ENCODE results near the gene ERBB4.

The ERBB4 gene

DNA sequence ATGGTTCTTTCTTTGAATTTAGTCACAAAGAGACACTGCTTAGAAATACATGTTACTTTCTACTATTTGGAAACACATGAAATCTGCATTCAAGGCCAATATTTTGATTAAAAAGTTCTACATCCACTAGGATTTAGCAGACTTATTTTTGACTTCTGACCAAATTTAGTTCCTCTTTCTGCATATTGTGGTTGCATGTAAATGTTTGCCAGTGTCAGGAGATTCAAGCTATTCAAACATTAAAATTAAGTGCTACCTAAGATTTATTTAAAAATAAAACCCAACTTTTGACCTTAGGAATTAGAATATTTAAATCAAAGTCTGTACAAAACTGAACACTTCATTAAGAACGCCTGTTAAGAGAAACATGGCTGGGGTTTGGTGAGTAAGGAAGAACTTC is 1091.1 kb downstream of the ERBB4 start:
- DNase-seq (ENCODE audit: low read depth) = no peak
- no peak overlapping the region for H3K4me3 ChIP-seq (ENCODE audit: low read length)
- TF ChIP-seq, protein P1, sequence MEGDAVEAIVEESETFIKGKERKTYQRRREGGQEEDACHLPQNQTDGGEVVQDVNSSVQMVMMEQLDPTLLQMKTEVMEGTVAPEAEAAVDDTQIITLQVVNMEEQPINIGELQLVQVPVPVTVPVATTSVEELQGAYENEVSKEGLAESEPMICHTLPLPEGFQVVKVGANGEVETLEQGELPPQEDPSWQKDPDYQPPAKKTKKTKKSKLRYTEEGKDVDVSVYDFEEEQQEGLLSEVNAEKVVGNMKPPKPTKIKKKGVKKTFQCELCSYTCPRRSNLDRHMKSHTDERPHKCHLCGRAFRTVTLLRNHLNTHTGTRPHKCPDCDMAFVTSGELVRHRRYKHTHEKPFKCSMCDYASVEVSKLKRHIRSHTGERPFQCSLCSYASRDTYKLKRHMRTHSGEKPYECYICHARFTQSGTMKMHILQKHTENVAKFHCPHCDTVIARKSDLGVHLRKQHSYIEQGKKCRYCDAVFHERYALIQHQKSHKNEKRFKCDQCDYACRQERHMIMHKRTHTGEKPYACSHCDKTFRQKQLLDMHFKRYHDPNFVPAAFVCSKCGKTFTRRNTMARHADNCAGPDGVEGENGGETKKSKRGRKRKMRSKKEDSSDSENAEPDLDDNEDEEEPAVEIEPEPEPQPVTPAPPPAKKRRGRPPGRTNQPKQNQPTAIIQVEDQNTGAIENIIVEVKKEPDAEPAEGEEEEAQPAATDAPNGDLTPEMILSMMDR (IDR thresholded peaks at IDR 0.05; ENCODE audit: insufficient read depth, low read depth, low read length, missing control alignments) = no peak

GRCh38 chr2:211440107-211440506 is 1098.5 kb downstream of the ERBB4 start:
- H3K4me3 ChIP-seq (ENCODE audit: low read length) = no peak overlapping the region
- no peak for DNase-seq (ENCODE audit: low read depth)
- TF ChIP-seq, protein P1 (IDR thresholded peaks at IDR 0.05; ENCODE audit: insufficient read depth, low read depth, low read length, missing control alignments) = no peak

GRCh38 chr2:211439011-211439410 is 1099.6 kb downstream of the ERBB4 start:
- DNase-seq (ENCODE audit: low read depth) = no peak
- no peak overlapping the region for H3K4me3 ChIP-seq (ENCODE audit: low read length)
- TF ChIP-seq, protein P1 (IDR thresholded peaks at IDR 0.05; ENCODE audit: insufficient read depth, low read depth, low read length, missing control alignments) = no peak

- no peak for DNase-seq (ENCODE audit: low read depth)
- TF ChIP-seq, protein P1 (IDR thresholded peaks at IDR 0.05; ENCODE audit: insufficient read depth, low read depth, low read length, missing control alignments) = no peak
- no peak overlapping the region for H3K4me3 ChIP-seq (ENCODE audit: low read length)
Observed at GRCh38 chr2:211437396-211437795, 1101.2 kb downstream of the ERBB4 start.

DNA sequence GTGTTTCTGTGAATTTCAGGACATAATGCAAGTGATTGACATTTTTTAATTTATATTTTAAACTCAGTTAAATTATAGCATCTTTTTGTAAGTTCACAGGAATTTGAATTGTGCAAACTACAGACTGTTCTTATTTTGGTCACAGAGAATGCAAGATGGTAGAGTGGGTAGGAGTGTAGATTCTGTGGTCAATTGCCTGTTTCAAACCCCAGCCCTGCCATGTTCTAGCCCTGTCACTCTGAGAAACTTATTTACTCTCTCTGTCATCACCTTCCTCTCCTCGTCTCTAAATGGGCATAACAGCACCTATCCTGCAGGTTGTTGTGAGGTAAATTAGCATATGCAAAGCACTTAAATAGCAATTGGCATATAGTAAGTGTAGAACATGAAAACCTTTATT is 1102.4 kb downstream of the ERBB4 start:
- TF ChIP-seq, protein P1 (IDR thresholded peaks at IDR 0.05; ENCODE audit: insufficient read depth, low read depth, low read length, missing control alignments) = no peak
- DNase-seq (ENCODE audit: low read depth) = no peak
- H3K4me3 ChIP-seq (ENCODE audit: low read length) = no peak overlapping the region

- no peak for DNase-seq (ENCODE audit: low read depth)
- H3K4me3 ChIP-seq (ENCODE audit: low read length) = no peak overlapping the region
- TF ChIP-seq, protein P1 (IDR thresholded peaks at IDR 0.05; ENCODE audit: insufficient read depth, low read depth, low read length, missing control alignments) = no peak
Observed at GRCh38 chr2:211435331-211435730, 1103.3 kb downstream of the ERBB4 start.

DNA sequence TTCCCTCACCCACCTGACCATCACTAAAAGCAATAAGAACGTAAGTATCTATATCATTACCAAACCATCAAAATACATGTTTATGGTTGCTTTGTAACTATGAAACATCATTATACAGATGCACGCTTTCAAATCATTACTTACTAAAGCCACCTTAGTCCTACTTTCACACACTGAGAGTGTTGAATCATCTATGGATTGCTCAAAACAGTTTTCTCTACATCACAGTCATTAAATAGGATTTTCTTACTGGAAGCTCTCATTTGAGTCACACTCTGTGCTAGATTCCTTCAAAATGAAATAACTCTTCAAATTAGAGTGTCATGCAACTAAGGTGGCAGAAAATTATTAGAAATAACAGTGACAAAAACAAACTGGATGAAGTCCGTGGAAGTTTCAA is 1103.8 kb downstream of the ERBB4 start:
- H3K4me3 ChIP-seq (ENCODE audit: low read length) = no peak overlapping the region
- DNase-seq (ENCODE audit: low read depth) = peak; percentile 72

More for the DNA sequence above, 1103.8 kb downstream of the ERBB4 start:
- TF ChIP-seq, protein P1 (IDR thresholded peaks at IDR 0.05; ENCODE audit: insufficient read depth, low read depth, low read length, missing control alignments) = no peak

Data from epithelial cell of esophagus (primary cell).